GM23338 (cell line): ENCODE data around the gene NMNAT1.

ENCODE experiments used
- CREB1 ChIP-seq: fragments of 250-450 bp; sonication (Bioruptor Pico); IDR thresholded peaks from 2 replicates; pipeline ENCODE4 v1.5.0; 2020; ENCODE audit warnings: low read depth, mild to moderate bottlenecking, moderate library complexity
- CTCF ChIP-seq, 2 experiments: fragments of 200-600 bp in 1 of 2; sonication (generic) in 1 of 2; conservative IDR thresholded peaks; 2 replicates each; pipeline versions ENCODE4 v1.5.1 to v1.6.1; 2016 to 2017; ENCODE audit warnings: antibody characterized with exemption in 2 of 2, low read depth in 2 of 2, mild to moderate bottlenecking in 2 of 2, moderate library complexity in 1 of 2
- ETS1 ChIP-seq: IDR thresholded peaks from 2 replicates; pipeline ENCODE4 v1.6.1; 2016; ENCODE audit warnings: antibody characterized with exemption
- EZH2 ChIP-seq: fragments of 200-600 bp; sonication (generic); IDR thresholded peaks from one replicate; pipeline ENCODE4 v1.8.0; 2017; ENCODE audit warnings: antibody characterized with exemption, mild to moderate bottlenecking, low read depth; ENCODE audit not compliant: unreplicated experiment
- EZH2phosphoT487 ChIP-seq: fragments of 200-600 bp; sonication (generic); IDR thresholded peaks from one replicate; pipeline ENCODE4 v1.8.1; 2018; ENCODE audit warnings: antibody characterized with exemption; ENCODE audit not compliant: unreplicated experiment
- JUNB ChIP-seq: IDR thresholded peaks from one replicate; pipeline ENCODE4 v1.6.1; 2016; ENCODE audit warnings: antibody characterized with exemption; ENCODE audit not compliant: unreplicated experiment
- NANOG ChIP-seq: IDR thresholded peaks from 2 replicates; pipeline ENCODE4 v1.6.1; 2016; ENCODE audit warnings: antibody characterized with exemption, borderline replicate concordance
- POLR2AphosphoS5 ChIP-seq: IDR thresholded peaks from 2 replicates; pipeline ENCODE4 v1.6.1; 2016; ENCODE audit warnings: antibody characterized with exemption, low read depth
- REST ChIP-seq: IDR thresholded peaks from one replicate; pipeline ENCODE4 v1.6.1; 2018; ENCODE audit warnings: antibody characterized with exemption; ENCODE audit not compliant: unreplicated experiment
- ZNF331 ChIP-seq: fragments of 250-450 bp; sonication (Bioruptor Pico); IDR thresholded peaks from 2 replicates; pipeline ENCODE4 v1.5.0; 2020; ENCODE audit warnings: low read depth, mild to moderate bottlenecking, moderate library complexity

- TF ChIP-seq POLR2AphosphoS5 (no peak), CTCF (conservative IDR thresholded peaks at IDR 0.05; ENCODE audit: low read depth in 2 of 2) (no peak), CREB1 (CRISPR knock-in tag) (peak; percentile 17), EZH2 (no peak), REST (no peak), NANOG (peak; percentile 74; the same call in 1 of the 2 replicates), ETS1 (peak; percentile 70), ZNF331 (no peak), EZH2phosphoT487 (no peak), JUNB (no peak)
These were observed 13.6 kb upstream of the NMNAT1 start for GRCh38 chr1:9929431-9930385.
